CD14-positive monocyte (primary cell): ENCODE measurements around the gene HHIPL1. TPM values are rescaled to one million over a fixed set of nuclear protein-coding genes. Genes with fewer than 3 reads are reported as not detected.

ENCODE experiments used
- DNase-seq, 3 donors: peaks; one replicate each; pipeline ENCODE4 v3.0.0-alpha.2; 2011 to 2022
- H2AFZ ChIP-seq: 2 replicates; pipeline ENCODE4 v1.6.0; 2012; ENCODE audit warnings: mild to moderate bottlenecking, low read depth, low read length, inconsistent platforms; ENCODE audit not compliant: insufficient read depth, poor library complexity, severe bottlenecking
- H3K27ac ChIP-seq, 2 donors: 1 replicate in 1 of 2; 2 replicates in 1 of 2; pipeline ENCODE4 v1.5.1; 2012 to 2013; ENCODE audit warnings: low read length in 2 of 2, control low read depth in 1 of 2, inconsistent platforms in 1 of 2, low read depth in 1 of 2, mild to moderate bottlenecking in 1 of 2
- H3K27me3 ChIP-seq, 2 donors: one replicate each; pipeline versions ENCODE4 v1.6.0 to v1.6.1; 2011 to 2013; ENCODE audit warnings: low read length in 2 of 2; ENCODE audit not compliant: control insufficient read depth in 2 of 2, insufficient read depth in 2 of 2
- H3K36me3 ChIP-seq, 2 donors: replicated peaks in 1 of 2; 1 replicate in 1 of 2; 2 replicates in 1 of 2; pipeline versions ENCODE4 v1.5.1 to v1.6.1; 2012 to 2013; ENCODE audit warnings: low read length in 2 of 2, control low read depth in 1 of 2, inconsistent platforms in 1 of 2, mild to moderate bottlenecking in 1 of 2; ENCODE audit not compliant: insufficient read depth in 2 of 2, control insufficient read depth in 1 of 2
- H3K4me1 ChIP-seq, 2 donors: 1 replicate in 1 of 2; 2 replicates in 1 of 2; pipeline versions ENCODE4 v1.5.1 to v1.6.1; 2012 to 2013; ENCODE audit warnings: low read length in 2 of 2, control low read depth in 1 of 2, inconsistent platforms in 1 of 2, mild to moderate bottlenecking in 1 of 2, moderate library complexity in 1 of 2; ENCODE audit not compliant: insufficient read depth in 2 of 2, control insufficient read depth in 1 of 2
- H3K4me2 ChIP-seq: replicated peaks from 2 replicates; pipeline ENCODE3; 2012; ENCODE audit warnings: low read length, moderate library complexity, mild to moderate bottlenecking; ENCODE audit not compliant: poor library complexity, severe bottlenecking; ENCODE audit errors: extremely low read depth
- H3K4me3 ChIP-seq, 3 experiments: fragments of 200-600 bp in 1 of 3; sonication (generic) in 1 of 3; replicated peaks in 1 of 3; 1 replicate in 2 of 3; 2 replicates in 1 of 3; pipeline ENCODE4 v1.5.1; 2011 to 2013; ENCODE audit warnings: low read length in 3 of 3, mild to moderate bottlenecking in 3 of 3, control low read depth in 2 of 3, low read depth in 2 of 3, inconsistent platforms in 1 of 3, moderate library complexity in 1 of 3
- H3K79me2 ChIP-seq: 2 replicates; pipeline ENCODE4 v1.6.0; 2012; ENCODE audit warnings: mild to moderate bottlenecking, control low read depth, inconsistent platforms, low read length, moderate library complexity; ENCODE audit not compliant: insufficient read depth
- H3K9ac ChIP-seq: 2 replicates; pipeline ENCODE4 v1.6.0; 2017; ENCODE audit warnings: low read length, mild to moderate bottlenecking; ENCODE audit not compliant: insufficient read depth, poor library complexity, severe bottlenecking
- H3K9me3 ChIP-seq, 2 donors: replicated peaks in 1 of 2; 1 replicate in 1 of 2; 2 replicates in 1 of 2; pipeline versions ENCODE4 v1.5.1 to v1.6.1; 2012 to 2013; ENCODE audit warnings: low read length in 2 of 2, control low read depth in 1 of 2; ENCODE audit not compliant: control insufficient read depth in 1 of 2, insufficient read depth in 1 of 2
- H4K20me1 ChIP-seq: 2 replicates; pipeline ENCODE4 v1.6.0; 2012; ENCODE audit warnings: mild to moderate bottlenecking, low read length, control low read depth, moderate library complexity; ENCODE audit not compliant: insufficient read depth
- H3K27ac Mint-ChIP-seq, 7 donors: one replicate each; pipeline ENCODE4 v1.8.0; 2020; ENCODE audit warnings: mild to moderate bottlenecking in 7 of 7, mixed read lengths in 7 of 7, moderate library complexity in 6 of 7, inconsistent platforms in 2 of 7
- H3K27me3 Mint-ChIP-seq, 3 donors: one replicate each; pipeline ENCODE4 v1.8.0; 2021 to 2022; ENCODE audit warnings: low read depth in 3 of 3, mild to moderate bottlenecking in 3 of 3, mixed read lengths in 3 of 3, moderate library complexity in 3 of 3, inconsistent platforms in 1 of 3
- H3K36me3 Mint-ChIP-seq, 2 donors: one replicate each; pipeline ENCODE4 v1.8.0; 2020; ENCODE audit warnings: mixed read lengths in 2 of 2, inconsistent platforms in 1 of 2, mild to moderate bottlenecking in 1 of 2
- H3K4me1 Mint-ChIP-seq: one replicate; pipeline ENCODE4 v1.8.0; 2020; ENCODE audit warnings: mild to moderate bottlenecking, mixed read lengths
- H3K4me3 Mint-ChIP-seq, 2 donors: one replicate each; pipeline ENCODE4 v1.8.0; 2020; ENCODE audit warnings: mild to moderate bottlenecking in 2 of 2, mixed read lengths in 2 of 2, moderate library complexity in 1 of 2
- H3K9me3 Mint-ChIP-seq, 7 donors: one replicate each; pipeline ENCODE4 v1.8.0; 2020 to 2022; ENCODE audit warnings: mixed read lengths in 7 of 7, mild to moderate bottlenecking in 6 of 7, moderate library complexity in 6 of 7, inconsistent platforms in 2 of 7
- WGBS: methylation state at CpG from one replicate; pipeline ENCODE4 v1.1.5; 2013; ENCODE audit warnings: missing lambda C conversion rate; ENCODE audit not compliant: insufficient coverage; 5-methylcytosine and 5-hydroxymethylcytosine counted together
- intact Hi-C, 2 donors: fragments of 100-400 bp; cut with micrococcal nuclease; formaldehyde crosslinking; loops; one replicate each; pipeline versions ENCODE4 v1.15.0 to v1.15.1; 2023
- polyA plus RNA-seq, 3 donors: library from polyadenylated mRNA; depleted of rRNA in 1 of 3; unstranded in 2 of 3; stranded (reverse) in 1 of 3; fragments of 300-500 nt in 2 of 3; fragments of >200 nt in 1 of 3; fragmentation: Illumina TruSeq in 2 of 3; gene quantifications; 1 replicate in 2 of 3; 2 replicates in 1 of 3; pipeline ENCODE4 v1.2.3, GENCODE V29; 2012 to 2021
- TF ChIP-seq, protein P1 (sequence below): fragments of 200-600 bp; IDR thresholded peaks from one replicate; pipeline ENCODE4 v1.8.0; 2022; ENCODE audit warnings: antibody characterized with exemption, mild to moderate bottlenecking

Gene HHIPL1
- polyA plus RNA-seq, 3 donors: 0.09 TPM; not detected in 2

GRCh38 chr14:99624971-99625370 is 20.0 kb upstream of the HHIPL1 start:
- H4K20me1 ChIP-seq: no peaks in the 10 kb centered on the region
- Mint-ChIP-seq H3K36me3 (no peaks in the 10 kb centered on the region), H3K4me3 (no peak overlapping the region), H3K9me3 (no peaks in the 10 kb centered on the region), H3K27ac (no peak overlapping the region), H3K4me1 (no peaks in the 10 kb centered on the region), H3K27me3 (peaks cover 10 to 17% (median 16%) of the 10 kb centered on the region in 3 donors)
- H2AFZ ChIP-seq: no peak overlapping the region
- no peaks in the 10 kb centered on the region for H3K79me2 ChIP-seq
- no peaks in the 10 kb centered on the region for H3K4me1 ChIP-seq
- H3K9me3 ChIP-seq: no peaks in the 10 kb centered on the region
- no peak overlapping the region for H3K27ac ChIP-seq
- TF ChIP-seq, protein P1, sequence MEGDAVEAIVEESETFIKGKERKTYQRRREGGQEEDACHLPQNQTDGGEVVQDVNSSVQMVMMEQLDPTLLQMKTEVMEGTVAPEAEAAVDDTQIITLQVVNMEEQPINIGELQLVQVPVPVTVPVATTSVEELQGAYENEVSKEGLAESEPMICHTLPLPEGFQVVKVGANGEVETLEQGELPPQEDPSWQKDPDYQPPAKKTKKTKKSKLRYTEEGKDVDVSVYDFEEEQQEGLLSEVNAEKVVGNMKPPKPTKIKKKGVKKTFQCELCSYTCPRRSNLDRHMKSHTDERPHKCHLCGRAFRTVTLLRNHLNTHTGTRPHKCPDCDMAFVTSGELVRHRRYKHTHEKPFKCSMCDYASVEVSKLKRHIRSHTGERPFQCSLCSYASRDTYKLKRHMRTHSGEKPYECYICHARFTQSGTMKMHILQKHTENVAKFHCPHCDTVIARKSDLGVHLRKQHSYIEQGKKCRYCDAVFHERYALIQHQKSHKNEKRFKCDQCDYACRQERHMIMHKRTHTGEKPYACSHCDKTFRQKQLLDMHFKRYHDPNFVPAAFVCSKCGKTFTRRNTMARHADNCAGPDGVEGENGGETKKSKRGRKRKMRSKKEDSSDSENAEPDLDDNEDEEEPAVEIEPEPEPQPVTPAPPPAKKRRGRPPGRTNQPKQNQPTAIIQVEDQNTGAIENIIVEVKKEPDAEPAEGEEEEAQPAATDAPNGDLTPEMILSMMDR: no peak
- H3K4me2 ChIP-seq: no peak overlapping the region
- H3K4me3 ChIP-seq: no peak overlapping the region
- intact Hi-C loops: loop anchor here in 1 of 2 donors (5.0 kb wide), 1 partner anchor 108 kb away; no protein-coding TSS in a partner anchor
- no peaks in the 10 kb centered on the region for H3K36me3 ChIP-seq
- H3K27me3 ChIP-seq: peaks cover 0 to 5% of the 10 kb centered on the region in 2 donors
- DNase-seq: no peak
- WGBS: 91% methylated on average over 11 of the region's 13 CpGs
- no peak overlapping the region for H3K9ac ChIP-seq

DNA sequence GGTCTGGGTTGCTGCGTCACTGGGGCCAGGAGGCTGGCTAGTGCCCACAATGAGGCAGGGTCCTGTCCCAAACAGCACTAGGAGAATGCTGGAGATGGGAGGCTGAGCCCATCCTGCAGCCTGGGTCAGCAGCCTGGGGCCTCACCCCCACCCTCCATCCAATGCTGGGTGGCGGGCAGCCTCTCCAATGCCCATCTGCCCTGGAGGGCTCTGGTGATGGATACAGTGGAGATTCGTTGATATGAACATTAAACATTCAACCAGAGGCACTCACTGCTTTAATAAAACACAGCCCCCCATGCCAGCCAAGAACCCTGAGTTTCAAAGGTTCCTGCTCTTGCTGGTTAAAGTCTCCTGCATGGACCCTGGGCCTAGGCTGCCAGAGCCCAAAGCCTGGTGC is 19.5 kb upstream of the HHIPL1 start:
- H4K20me1 ChIP-seq: no peaks in the 10 kb centered on the region
- no peak overlapping the region for H3K27ac ChIP-seq
- H3K27me3 Mint-ChIP-seq: peaks cover 8 to 19% (median 15%) of the 10 kb centered on the region in 3 donors
- DNase-seq: no peak
- no peaks in the 10 kb centered on the region for H3K36me3 ChIP-seq
- no peak overlapping the region for H3K27ac Mint-ChIP-seq
- no CpG with 5 or more reads among the region's 3 CpGs for WGBS
- H3K9me3 Mint-ChIP-seq: no peaks in the 10 kb centered on the region
- no peak overlapping the region for H3K4me3 Mint-ChIP-seq
- H3K9me3 ChIP-seq: no peaks in the 10 kb centered on the region
- H3K27me3 ChIP-seq: peaks cover 0 to under 1% of the 10 kb centered on the region in 2 donors
- intact Hi-C loops: loop anchor here in 1 of 2 donors (5.0 kb wide), 1 partner anchor 108 kb away; no protein-coding TSS in a partner anchor
- H3K79me2 ChIP-seq: no peaks in the 10 kb centered on the region
- H2AFZ ChIP-seq: no peak overlapping the region
- H3K36me3 Mint-ChIP-seq: no peaks in the 10 kb centered on the region
- H3K4me2 ChIP-seq: no peak overlapping the region
- no peak overlapping the region for H3K9ac ChIP-seq
- no peaks in the 10 kb centered on the region for H3K4me1 Mint-ChIP-seq
- TF ChIP-seq, protein P1: no peak
- H3K4me3 ChIP-seq: no peak overlapping the region
- H3K4me1 ChIP-seq: no peaks in the 10 kb centered on the region
